ENCODE data around the gene NWD2.
A peak's percentile ranks its signal among the peaks of the same experiment; 100 is the strongest.
"Not testable (repeated sequence)": the region's sequence is repeated elsewhere in the genome, so short reads cannot be mapped to it uniquely, and the experiment has no call there.

NWD2 gene, protein sequence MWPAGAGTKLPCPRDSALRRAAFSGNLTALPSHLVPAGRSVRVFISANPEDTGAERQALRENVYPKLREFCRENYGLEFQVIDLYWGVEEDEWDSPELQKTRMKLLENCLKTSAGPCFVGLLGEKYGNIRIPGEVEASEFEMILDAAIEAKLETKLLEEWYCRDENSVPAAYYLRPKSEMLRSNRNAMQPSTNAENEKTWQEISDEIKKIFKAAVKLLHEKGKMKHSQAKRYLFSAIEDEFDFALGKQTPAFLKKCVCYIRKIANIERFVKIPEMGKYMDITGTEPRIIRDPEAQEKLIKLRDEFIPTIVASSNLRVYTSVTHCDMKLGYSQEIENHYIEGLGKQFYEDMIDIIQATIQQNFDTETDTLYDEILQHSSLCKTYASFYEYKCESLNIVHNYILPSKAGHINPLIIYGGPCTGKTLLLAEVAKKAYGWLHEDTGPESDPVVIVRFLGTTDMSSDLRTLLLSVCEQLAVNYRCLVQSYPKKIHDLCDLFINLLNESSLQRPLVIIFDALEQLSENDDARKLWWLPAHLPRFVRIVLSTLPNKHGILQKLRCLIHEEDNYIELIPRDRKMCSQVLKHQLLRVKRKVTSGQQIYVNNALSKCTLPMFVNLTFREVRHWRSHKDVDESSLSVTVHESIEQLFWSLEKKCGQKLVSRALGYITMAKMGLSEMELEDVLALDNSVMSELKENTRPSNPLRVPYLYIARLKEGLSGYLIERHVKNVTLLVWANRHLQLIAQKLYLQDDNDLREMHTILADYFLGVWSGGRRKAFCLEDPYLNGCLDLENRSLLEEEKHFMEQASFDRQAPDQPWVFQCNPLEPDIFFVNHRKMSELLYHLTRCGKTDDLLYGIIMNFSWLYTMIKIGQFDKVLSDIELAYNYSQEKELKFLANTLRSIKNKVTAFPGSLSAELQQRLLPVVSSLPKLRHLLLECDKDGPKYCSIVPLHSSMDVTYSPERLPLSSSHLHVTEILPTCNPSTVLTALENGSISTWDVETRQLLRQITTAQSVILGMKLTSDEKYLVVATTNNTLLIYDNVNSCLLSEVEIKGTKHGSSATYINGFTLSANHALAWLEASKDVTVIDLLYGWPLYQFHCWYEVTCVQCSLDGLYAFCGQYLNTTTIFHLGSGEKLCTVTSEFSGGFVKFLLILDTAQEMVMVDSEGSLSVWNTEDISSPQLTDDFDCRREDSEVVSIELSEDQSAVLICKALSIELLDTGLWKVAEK (N-terminal part only)

DNA sequence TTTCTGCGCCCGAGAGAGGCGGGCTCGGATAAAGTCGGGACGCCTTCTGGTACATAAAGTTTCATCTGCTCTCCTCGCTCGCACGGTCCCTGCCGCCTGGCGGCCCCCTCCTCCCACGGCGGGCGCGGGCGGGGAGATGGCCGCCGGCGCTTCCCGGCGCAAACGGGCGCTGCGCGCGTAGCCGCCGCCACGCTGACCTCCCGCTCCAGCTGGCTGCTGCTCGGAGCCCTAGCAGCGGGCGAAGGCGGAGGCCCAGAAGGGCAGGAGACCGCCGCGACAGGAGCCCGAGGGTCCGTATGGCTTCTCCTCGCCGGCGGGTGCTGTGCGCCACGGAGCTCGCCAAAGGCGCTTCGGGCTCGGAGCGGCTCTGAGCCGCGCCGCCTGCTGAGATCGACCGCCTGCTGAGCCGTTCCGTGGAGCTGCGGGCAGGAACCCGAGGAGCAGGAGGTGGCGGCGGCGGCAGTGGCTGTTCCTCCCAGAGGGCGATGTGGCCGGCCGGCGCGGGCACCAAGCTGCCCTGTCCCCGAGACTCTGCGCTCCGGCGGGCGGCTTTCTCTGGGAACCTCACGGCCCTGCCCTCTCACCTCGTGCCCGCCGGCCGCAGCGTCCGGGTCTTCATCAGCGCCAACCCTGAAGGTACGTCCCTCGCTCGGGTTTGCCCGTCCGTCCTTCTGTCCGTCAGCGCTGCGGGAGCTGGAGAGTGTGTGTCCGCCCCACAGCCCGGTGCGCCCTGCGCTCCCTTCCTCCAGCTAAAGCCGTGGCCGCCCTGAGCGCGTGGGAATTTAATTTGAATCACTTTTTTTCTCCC, at the start of gene NWD2:
TSS of gene NWD2 (plus strand) at position 161 of the 808 bp plus-strand sequence. CDS start at position 486, 325 bp downstream.
- DNase-seq (ENCODE audit: low spot score) = no peak

DNA sequence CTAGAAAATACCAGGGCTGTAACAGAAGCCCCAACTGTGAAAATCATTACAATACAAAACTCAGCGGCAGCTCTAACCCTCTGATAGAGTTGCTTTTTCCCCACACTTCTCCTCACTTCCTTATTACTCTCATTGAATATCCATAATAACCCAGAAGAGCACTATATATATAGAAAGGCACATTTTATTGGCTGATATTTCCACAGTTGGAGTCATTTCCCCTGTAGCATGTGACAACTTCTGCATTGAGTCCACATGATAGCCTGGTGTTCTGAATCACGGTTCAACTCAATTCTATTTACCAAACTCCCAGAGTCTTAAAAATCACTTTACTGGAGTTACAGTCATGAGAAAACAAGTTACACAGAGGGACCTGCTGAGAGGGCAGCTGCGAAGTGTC, 46.6 kb upstream of the NWD2 start:
- DNase-seq (ENCODE audit: low spot score) = peak; percentile 16

DNA sequence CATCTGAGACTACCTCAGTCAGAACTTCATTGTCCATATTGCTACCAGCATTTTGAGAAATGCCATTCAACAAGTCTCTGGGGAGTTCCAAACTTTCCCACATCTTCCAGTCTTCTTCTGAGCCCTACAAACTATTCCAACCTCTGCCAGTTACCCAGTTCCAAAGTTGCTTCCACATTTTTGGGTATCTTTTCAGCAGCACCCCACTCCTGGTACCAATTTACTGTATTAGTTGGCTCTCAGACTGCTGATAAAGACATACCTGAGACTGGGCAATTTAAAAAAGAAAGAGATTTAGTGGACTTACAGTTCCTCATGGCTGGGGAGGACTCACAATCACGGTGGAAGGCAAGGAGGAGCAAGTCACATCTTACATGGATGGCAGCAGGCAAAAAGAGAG, 39.8 kb upstream of the NWD2 start:
- DNase-seq (ENCODE audit: low spot score) = not testable (repeated sequence)

DNA sequence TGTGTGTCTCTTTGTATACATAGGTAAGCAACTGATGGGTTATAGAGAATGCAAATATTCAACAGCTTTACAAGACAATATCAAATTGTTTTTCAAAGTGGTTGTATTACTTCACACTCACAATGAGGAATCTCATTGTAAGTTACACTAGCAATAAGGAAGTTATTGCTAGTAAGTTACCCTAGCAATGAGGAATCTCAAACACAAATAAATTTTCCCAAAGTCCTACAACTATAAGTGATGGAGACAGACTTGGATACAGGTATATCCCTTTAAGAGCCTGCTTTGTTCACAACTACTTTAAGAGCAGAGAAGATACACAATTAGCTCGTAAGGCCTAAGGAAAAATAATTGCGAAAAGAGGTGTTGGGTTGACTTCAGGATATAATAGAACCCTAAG, 28.3 kb upstream of the NWD2 start:
- no peak for DNase-seq (ENCODE audit: low spot score)

DNA sequence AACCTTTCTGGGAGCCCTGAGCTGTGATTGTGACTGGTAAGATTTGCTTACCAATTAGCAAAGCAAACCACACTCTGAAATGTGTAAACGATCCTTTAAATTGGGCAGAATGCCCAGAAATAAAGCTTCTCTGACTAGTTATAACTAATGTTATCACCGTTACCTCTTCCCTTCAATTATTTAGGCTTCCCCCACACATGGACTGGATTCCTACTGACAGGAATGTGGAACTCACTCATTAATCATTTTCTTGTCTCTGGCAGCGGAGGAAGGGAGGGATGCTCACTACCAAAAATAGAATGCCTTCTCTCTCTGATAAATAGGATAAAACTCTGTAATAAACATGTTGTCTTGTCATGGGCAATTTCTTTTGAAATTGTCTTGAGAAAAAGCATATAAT, 25.3 kb upstream of the NWD2 start:
- DNase-seq (ENCODE audit: low spot score) = no peak

DNA sequence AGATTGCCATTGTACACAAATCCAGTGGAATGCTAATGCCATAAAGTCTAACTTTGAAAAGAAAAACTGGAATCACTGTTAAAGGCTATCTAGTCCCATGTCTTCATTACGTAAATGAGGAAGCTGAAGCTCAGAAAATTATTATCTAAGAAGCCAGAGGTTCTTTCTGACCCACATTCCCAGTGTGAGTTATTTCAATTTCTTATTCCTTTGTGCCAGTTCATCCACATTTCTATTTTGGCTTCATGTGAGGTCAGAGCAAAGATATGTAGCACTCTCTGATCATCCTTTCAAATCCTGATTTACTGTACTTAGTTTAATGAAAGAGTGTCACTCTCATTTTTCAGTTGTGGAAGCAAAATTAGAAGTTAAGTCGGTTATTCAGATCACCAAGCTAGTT, 24.6 kb upstream of the NWD2 start:
- DNase-seq (ENCODE audit: low spot score) = no peak

DNA sequence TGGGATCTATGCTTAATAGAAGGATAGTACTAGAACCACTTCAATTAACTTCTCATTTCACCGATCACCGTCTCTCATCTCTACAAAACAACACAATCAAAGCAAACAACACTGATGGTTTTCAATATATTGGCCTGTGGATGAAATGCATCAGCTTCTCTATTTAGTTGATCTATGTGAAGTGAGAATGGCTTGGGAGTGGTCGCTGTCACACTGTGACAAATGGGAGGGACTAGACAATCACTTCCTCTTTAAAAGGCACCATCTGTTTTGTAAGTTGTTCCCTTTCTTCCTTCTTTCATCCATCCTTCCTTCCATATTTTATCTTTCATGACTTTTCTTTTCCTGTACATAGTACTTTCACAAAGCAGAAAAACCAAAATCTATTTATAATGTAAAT, 23.9 kb upstream of the NWD2 start:
- DNase-seq (ENCODE audit: low spot score) = no peak

DNA sequence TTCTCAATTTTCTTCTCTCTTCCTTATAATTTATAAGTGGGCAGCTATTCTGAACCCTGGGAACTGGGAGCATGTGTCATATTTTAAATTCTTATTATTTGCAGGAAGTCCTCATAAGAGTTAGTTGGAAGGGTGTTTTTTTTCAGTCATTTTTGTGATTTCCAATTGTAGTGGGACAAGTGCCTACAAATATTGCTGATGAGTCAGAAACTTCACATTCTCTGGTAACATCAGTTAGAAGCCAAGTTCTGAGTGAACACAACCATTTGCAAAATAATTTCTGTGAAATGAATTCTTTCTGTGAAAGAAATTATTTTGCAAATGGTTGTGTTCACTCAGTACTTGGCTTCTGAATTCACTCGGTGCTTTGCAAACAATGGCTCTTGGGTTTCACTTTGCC, 20.8 kb upstream of the NWD2 start:
- no peak for DNase-seq (ENCODE audit: low spot score)

DNA sequence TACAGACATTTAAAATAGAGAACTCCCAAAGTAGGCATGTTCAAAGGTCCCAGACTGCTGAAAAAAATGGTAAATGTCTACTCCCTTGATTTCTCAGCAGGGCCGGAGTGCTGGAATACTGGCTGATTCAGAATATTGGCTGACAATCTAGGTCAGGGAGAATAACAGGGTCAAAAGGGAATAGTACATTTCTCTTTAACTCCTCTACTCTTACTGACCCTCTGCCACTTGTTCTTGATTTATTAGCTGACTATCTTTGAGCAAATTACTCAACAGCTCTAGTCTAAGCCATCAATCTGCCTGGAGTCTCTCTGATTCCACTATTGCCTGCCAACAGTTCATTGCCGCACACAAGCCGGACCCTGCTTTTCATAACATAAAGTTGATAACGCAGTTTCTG, 19.7 kb upstream of the NWD2 start:
- no peak for DNase-seq (ENCODE audit: low spot score)

DNA sequence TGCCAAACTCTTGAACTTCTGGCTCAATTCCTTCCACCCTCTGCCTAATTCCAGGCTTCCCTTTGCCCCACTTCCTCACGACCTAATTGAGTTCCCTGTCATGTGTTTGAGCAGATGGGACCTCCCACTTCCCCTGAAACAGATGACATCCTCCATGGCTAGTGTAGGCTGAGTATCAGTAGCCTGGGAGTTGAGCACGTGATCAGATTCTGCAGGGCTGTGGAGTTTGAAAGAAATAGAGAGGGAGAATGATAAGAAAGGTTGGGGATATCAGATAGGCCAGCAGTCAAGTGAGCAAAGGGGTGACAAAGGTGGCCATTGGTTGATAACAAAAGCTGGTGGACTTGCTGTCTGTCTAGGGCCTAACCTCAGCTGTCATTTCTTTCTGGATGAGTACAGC, 18.8 kb upstream of the NWD2 start:
- DNase-seq (ENCODE audit: low spot score) = no peak

DNA sequence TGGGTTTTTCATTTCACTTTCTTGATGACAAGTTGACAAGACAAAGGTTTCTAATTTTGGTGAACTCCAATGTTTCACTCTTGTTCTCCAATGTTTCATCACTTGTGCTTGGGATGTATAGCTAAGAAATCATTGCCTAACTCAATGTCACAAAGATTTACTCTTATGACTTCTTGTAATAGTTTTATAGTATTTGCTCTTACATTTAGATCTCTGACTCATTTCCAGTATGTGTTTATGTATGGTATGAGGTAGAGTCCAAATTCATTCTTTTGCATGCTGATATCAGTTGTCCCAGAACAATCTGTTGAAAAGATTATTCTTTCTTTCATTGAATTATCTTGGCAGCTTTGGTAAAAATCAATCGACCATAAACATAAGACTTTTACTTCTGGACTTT, 12.2 kb upstream of the NWD2 start:
- DNase-seq (ENCODE audit: low spot score) = no peak

DNA sequence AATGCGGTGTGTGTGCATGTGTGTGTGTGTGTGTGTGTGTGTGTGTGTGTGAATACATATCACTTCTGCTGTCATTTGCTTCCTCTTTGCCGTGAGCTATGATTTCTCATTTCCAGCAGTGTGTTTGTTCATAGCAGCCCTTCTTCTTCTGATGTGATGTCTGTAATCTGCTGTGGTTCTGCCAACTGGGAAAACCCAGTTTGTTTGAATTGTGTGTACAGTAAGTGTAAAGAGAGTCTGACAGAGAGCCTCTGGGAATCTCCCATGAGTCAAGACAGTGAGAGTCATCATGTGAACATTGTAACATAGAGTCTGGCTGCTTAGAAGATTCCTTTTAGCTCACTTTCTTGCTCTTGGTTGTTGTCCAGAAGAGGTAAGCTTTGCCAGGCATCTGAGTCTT, 8.4 kb upstream of the NWD2 start:
- DNase-seq (ENCODE audit: low spot score) = no peak

DNA sequence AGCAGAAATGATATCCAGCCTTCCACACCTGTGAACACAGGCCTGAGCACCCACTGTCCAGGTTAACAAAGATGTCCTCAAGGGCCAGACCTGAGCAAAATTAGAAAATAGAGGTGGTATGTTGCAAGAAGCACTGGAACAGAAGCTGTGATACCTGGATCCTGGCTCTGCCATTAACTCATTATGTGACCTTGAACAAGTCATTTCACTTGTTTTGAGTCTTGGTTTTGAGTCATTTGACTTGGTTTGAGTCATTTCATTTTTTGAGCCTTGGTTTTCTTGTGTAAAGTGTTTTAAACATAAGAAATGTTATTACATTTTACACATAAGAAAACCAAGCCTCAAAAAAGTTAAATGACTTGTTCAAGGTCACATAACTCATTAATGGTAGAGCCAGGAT, 2.9 kb upstream of the NWD2 start:
- DNase-seq (ENCODE audit: low spot score) = no peak

DNA sequence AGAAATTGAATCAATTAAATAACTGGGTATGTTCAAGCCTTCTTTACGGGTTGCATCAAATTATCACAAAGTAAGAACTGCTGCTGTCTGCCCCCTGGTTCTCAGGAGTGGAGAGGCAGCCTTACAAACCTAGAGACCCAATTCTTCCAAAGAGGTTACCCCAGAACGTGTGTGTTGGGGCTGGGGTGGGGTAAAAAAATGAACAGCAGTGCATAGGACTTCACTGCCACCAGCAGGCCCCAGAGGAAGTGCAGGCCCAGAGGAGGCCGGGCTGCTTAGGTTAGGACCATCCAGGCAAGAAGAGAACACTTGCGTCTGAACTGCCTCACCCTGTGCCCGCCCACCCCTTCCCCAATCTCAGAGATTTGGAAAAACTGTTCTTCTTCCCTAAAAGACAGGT, 1.5 kb upstream of the NWD2 start:
- DNase-seq (ENCODE audit: low spot score) = no peak

DNA sequence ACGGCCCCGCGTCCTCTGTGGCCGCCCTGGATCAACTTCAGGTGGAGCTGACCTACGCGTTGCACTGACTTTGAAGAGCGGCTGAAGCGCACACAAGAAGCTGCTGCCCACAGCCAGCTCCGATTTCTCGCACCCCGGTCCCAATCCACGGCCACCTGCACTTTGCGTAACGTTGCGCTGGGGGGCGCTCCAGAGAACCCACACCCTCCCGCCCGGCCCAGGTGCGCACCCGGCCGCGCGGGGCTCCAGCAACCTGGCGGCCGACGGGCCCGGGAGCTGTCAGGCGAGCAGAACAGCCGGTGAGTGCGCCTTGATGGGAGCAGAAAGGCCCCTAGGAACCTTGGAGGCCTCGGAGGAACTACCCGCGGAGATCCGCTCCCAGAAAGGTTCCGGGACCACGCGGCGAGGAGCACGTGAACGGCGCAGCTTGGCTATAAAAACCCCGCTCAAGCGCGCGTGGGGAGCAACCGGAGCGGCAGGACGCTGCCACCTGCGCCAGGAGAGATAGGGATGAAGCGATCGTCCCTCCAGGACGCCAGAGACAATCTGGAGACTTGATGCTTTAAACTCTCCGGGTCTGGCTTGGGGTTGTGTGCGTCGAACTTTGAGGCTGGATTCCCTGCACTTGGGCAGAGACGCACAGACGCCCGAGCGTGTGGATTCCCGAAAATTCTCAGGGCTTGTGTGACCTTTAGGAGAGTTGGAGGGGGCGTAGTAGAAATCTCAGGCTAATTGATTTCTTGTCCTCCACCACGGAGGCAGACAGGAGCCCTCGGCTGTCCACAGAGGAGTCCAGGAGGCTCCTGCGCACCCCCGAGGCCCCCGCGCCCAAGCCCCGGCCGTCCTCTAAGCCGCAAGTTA, 591 bp upstream of the NWD2 start:
- DNase-seq (ENCODE audit: low spot score) = no peak

DNA sequence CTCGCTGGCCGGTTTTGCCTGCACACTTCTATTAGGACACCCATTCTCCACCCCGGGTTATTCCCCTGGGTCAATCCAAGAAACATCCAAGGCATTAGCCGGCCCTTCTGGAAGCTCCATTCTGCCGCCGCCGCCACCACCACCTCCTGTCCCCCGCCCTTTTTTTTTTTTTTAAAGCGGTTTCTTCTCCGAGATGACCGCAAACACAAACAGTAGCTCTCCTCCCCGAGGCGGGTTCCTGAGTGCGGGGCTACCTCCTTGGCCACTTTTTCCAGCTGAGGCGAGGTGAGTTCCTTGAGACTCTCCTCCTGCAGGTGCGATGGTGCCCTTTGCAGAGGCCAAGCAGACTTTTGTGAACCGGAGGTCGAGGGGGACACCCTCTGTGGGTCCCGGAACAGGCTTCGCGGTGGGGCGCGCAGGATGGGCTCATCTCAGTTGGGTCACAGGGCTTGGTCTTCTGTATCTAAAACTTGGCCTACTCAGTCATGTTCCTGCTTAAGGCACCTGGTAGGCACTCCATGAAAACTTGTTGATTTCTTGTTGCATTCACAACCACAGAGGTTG, 930 bp downstream of the NWD2 start:
- no peak for DNase-seq (ENCODE audit: low spot score)

DNA sequence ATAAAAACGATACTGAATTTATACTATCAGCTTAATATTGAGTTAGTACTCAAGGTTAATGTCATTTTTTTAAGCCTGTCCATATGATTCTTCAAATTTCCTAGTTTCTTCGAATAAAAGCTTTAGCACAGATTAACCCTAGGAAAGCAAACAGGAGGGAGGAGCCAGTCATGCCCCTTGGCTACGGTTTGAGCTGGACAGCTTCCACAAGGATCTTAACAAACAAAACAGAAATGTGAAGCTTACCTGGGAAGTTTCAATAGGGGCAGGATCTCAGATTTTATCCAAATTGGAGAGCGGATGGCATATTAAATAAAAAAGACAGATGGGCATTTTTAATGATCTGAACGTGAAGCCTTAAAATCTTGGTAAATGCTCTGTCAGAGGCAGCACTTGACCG, 2.3 kb downstream of the NWD2 start:
- DNase-seq (ENCODE audit: low spot score) = no peak

DNA sequence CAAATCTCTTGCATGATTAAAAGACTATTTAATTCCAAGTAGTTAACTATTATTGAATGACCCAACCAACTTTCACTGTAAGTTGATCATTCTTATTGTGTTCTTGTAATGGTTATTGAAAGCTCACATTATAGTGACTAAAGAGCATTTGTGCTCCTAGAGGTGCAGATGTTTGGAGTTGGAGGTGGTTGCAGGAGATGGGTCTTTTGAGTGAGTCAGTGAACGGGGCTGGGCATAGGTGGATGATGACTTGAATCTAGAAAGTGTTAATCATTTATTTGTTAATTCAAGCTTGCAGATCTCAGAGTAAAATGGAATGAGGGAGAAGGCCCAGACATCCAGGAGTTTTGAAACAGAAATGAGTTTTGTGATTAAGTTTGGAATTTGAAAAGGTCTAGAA, 13.7 kb downstream of the NWD2 start:
- no peak for DNase-seq (ENCODE audit: low spot score)

DNA sequence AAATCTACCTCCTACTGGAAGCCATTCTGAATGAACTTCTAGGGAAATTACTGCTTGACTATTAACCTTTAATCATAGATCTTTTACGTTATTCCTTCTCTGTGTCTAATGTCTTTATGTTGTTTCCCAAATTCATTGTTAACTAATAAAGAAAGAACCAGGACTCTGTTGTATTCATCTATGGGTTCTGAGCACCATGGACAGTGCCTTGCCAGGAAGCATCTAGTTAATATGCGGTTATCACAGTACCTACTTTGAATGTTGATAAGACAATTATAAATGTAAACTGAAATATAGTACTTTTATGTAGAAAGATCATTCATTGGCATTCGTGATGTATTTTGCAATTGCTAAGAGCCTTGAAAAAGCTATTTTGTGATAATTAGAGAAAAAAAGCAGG, 23.8 kb downstream of the NWD2 start:
- no peak for DNase-seq (ENCODE audit: low spot score)

DNA sequence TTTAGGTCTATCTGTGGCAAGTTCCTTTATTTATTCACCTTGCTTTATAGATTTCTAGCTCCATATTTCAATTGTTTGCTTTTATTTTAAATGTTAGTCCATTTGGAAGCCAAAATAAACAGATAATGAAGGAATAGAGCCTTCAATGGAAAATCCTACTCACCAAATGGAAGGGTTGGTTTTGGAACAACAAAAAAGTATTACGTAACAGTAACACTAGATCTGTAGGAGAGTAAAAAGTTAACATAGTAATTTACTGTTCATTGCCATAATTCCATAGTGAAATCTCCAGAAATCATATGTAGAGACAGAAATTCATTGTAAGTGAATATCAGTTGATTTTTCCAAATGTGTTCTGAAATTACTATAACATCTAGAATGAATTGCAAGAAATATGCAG, 34.6 kb downstream of the NWD2 start:
- DNase-seq (ENCODE audit: low spot score) = no peak

All from globus pallidus (tissue), 1 donor.